Esophagus squamous epithelium (tissue), 4 donors: ENCODE data around the gene STK32C.

Experiments used
- CTCF ChIP-seq, 6 experiments: fragments of 450-650 bp in 4 of 6; fragments of 200-600 bp in 2 of 6; sonication (generic) in 2 of 6; IDR thresholded peaks; one replicate each; pipeline ENCODE4 v1.5.1; 2016 to 2019; ENCODE audit warnings: antibody characterized with exemption in 6 of 6, mild to moderate bottlenecking in 4 of 6, moderate library complexity in 4 of 6
- POLR2A ChIP-seq, 4 donors: fragments of 450-650 bp; IDR thresholded peaks; one replicate each; pipeline ENCODE4 v1.6.1; 2017; ENCODE audit warnings: antibody characterized with exemption in 4 of 4, mild to moderate bottlenecking in 4 of 4, moderate library complexity in 3 of 4

GRCh38 chr10:132346806-132347205, 39.1 kb upstream of the STK32C start:
- TF ChIP-seq CTCF (IDR thresholded peaks at IDR 0.05) (no peak), POLR2A (IDR thresholded peaks at IDR 0.05) (no peak)
